Muscle layer of duodenum (tissue), 2 donors: ENCODE data around the gene GPATCH4.
A peak's percentile ranks its signal among the peaks of the same experiment; 100 is the strongest.
"Not testable (repeated sequence)": the region's sequence is repeated elsewhere in the genome, so short reads cannot be mapped to it uniquely, and the experiment has no call there.

Experiments used
- H3K27ac ChIP-seq: one replicate; pipeline ENCODE4 v1.7.0; 2013; ENCODE audit warnings: mild to moderate bottlenecking, low read length
- H3K27me3 ChIP-seq: one replicate; pipeline ENCODE4 v1.7.0; 2013; ENCODE audit warnings: low read depth, mild to moderate bottlenecking, control low read depth, low read length
- H3K36me3 ChIP-seq, 2 donors: one replicate each; pipeline ENCODE4 v1.7.0; 2013; ENCODE audit warnings: low read length in 2 of 2, control low read depth in 1 of 2, mild to moderate bottlenecking in 1 of 2; ENCODE audit not compliant: insufficient read depth in 2 of 2, control insufficient read depth in 1 of 2
- H3K4me1 ChIP-seq, 2 donors: one replicate each; pipeline ENCODE4 v1.7.0; 2013; ENCODE audit warnings: low read length in 2 of 2, mild to moderate bottlenecking in 2 of 2, control low read depth in 1 of 2, moderate library complexity in 1 of 2; ENCODE audit not compliant: insufficient read depth in 2 of 2, control insufficient read depth in 1 of 2
- H3K4me3 ChIP-seq, 2 donors: one replicate each; pipeline ENCODE4 v1.7.0; 2013; ENCODE audit warnings: low read length in 2 of 2, low read depth in 1 of 2, mild to moderate bottlenecking in 1 of 2
- H3K9me3 ChIP-seq, 2 donors: one replicate each; pipeline ENCODE4 v1.7.0; 2013; ENCODE audit warnings: low read length in 2 of 2, control low read depth in 1 of 2, mild to moderate bottlenecking in 1 of 2; ENCODE audit not compliant: control insufficient read depth in 1 of 2
- donor health status: healthy.

Gene GPATCH4

DNA sequence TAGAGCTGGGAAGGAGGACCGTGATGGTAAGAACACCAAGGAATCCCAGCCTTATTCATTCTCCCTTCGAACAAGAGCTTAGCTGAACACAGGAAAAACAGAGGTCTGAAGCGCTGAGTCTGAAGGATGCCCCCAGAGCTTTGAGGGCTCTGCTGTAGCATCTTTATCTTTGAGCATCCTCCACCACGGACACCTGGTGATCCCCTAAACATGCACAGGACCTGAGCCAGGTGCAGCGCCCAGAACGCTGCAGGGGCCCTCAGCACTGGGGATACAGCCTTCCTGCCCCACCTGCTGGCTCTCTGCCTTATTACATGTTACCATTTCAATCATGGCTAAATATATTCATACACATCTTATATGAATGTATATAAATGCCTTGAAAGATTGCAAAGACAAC is 7.7 kb upstream of the GPATCH4 start:
- H3K27ac ChIP-seq = no peak overlapping the region

DNA sequence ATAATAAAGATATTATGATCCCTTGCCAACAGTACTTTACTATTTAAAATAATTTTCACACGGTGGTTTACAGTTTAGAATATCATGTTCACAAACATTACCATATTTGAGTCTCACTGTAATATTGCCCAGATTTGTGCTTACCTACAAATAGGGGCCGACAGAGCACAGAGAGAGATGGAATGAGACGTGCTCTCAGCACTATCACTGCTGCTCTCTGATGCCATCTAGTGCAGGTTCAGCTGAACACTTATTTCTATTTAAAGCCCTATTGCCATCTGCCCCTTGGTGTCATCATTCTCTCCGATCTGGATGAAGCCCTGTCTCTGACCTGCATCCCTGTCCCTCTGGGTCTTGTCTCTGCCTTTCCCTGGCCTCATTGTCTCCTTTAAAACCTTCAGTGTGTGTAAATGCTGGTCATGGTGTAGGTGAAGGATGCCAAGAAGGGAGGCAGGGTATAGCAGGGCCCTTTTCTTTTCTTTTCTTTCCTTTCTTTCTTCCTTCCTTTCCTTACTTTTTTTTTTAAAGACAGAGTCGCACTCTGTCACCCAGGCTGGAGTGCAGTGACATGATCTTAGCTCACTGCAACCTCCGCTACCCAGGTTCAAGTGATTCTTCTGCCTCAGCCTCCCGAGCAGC is 6.9 kb upstream of the GPATCH4 start:
- no peaks in the 10 kb centered on the region for H3K9me3 ChIP-seq
- no peaks in the 10 kb centered on the region for H3K27me3 ChIP-seq
- no peak overlapping the region for H3K27ac ChIP-seq
- H3K4me1 ChIP-seq = peaks cover 0 to 4% of the 10 kb centered on the region in 2 donors
- H3K4me3 ChIP-seq = no peak overlapping the region
- no peaks in the 10 kb centered on the region for H3K36me3 ChIP-seq

More for the DNA sequence above, 7.7 kb upstream of the GPATCH4 start:
- Histone ChIP-seq H3K27me3 (no peaks in the 10 kb centered on the region), H3K9me3 (no peaks in the 10 kb centered on the region), H3K4me3 (no peak overlapping the region), H3K36me3 (no peaks in the 10 kb centered on the region), H3K4me1 (peaks cover 0 to 4% of the 10 kb centered on the region in 2 donors)

DNA sequence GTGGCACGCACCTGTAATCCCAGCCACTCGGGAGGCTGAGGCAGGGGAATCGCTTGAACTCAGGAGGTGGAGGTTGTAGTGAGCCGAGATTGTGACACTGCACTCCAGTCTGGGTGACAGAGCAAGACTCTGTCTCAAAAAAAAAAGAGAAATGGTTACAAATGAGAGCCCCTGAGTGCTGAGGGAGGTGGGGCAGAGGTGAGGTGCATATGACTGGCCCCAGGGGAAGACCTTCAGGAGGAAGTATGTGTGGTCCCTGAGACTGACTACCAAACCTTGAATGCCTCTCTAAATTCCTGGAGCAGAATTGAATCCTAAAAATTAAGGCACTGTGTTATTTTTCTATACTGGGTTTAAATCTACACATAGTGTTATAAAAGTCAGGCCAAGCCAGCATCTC is 6.1 kb upstream of the GPATCH4 start:
- H3K27ac ChIP-seq = not testable (repeated sequence)

DNA sequence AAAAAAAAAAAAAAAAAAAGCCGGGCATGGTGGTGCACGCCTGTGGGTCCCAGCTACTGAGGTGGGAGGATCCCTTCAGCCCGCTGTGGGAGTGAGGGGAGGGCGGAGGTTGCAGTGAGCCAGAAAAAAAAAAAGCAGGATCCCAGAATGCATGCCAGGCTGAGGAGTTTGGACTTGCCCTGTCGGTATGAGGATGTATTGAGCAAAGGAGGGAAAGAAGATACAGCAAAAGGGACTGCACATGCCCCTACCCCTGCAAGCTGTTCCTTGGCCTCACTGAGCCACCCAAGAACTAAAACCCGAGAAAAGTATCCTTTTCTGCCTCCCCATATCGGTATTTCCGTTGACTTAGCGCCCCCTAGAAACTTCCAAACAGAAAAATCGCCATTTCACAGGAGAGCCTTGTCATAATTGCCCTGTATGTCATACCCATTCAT is 1.3 kb upstream of the GPATCH4 start:
- Histone ChIP-seq H3K4me3 (no peak overlapping the region), H3K27ac (no peak overlapping the region), H3K9me3 (no peaks in the 10 kb centered on the region), H3K36me3 (peaks cover 9% of the 10 kb centered on the region in 2 donors), H3K4me1 (peaks cover 4 to 12% of the 10 kb centered on the region in 2 donors), H3K27me3 (no peaks in the 10 kb centered on the region)

More for the DNA sequence above, 6.1 kb upstream of the GPATCH4 start:
- not testable (repeated sequence) for H3K36me3 ChIP-seq, H3K27me3 ChIP-seq, H3K4me3 ChIP-seq, H3K9me3 ChIP-seq, H3K4me1 ChIP-seq

DNA sequence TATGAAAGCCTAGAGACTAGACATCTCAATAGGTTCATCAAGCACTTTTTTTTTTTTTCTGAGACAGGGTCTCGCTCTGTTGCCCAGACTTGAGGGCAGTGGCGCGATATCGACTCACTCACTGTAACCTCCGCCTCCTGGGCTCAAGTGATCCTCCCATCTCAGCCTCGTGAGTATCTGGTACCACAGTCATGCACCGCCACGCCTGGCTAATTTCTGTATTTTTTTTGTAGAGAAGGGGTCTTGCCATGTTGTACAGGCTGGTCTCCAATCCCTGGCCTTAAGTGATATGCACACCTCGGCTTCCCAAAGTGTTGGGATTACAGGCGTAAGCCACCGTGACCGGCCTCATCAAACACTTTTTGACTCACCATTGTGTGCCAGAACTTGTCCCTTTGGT is 613 bp upstream of the GPATCH4 start:
- Histone ChIP-seq H3K4me3 (peak overlapping the region; percentile 88 to 99), H3K4me1 (peaks cover 4 to 12% of the 10 kb centered on the region in 2 donors), H3K36me3 (peaks cover 16% of the 10 kb centered on the region in 2 donors), H3K27me3 (no peaks in the 10 kb centered on the region), H3K27ac (peak overlapping the region; percentile 88), H3K9me3 (no peaks in the 10 kb centered on the region)

DNA sequence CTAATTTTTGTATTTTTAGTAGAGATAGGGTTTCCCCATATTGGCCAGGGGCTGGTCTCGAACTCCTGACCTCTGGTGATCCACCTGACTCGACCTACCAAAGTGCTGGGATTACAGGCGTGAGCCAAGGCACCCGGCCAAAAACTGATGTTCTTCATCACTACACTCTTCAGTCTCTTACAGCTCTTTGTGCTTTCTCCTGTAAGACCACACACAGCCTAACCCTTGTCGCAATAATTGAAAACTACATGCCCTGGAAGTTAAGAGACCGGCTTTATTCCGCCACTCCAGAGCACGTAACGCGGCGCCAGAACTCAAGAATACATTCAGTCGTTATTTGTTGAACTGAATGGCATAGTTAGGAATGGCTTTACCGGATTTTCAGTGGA is 552 bp downstream of the GPATCH4 start:
- H3K27me3 ChIP-seq = no peaks in the 10 kb centered on the region
- no peaks in the 10 kb centered on the region for H3K9me3 ChIP-seq
- peaks cover 18 to 28% of the 10 kb centered on the region in 2 donors for H3K36me3 ChIP-seq
- H3K4me1 ChIP-seq = peaks cover 4 to 12% of the 10 kb centered on the region in 2 donors
- H3K4me3 ChIP-seq = peak overlapping the region; percentile 88 to 99
- H3K27ac ChIP-seq = peak overlapping the region; percentile 88

DNA sequence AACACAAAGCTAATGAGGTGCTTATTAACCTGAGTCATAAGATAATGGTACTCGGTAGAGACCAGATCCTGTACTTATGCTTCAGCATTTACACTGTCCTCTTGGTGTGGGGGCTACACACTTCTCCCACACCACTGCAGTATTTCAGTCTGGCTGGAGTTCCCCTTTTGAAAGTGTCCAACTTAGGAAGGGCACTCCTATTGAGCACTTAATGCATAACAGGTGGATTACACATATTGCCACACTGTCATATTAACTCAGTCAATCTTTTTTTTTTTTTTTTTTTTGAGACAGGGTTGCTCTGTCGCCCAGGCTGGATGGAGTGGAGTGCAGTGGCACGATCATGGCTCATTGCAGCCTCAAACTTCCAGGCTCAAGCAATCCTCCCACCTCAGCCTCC is 1.5 kb downstream of the GPATCH4 start:
- Histone ChIP-seq H3K4me1 (peaks cover 4 to 12% of the 10 kb centered on the region in 2 donors), H3K36me3 (peaks cover 24 to 37% of the 10 kb centered on the region in 2 donors), H3K27me3 (no peaks in the 10 kb centered on the region), H3K9me3 (no peaks in the 10 kb centered on the region), H3K27ac (no peak overlapping the region), H3K4me3 (no peak overlapping the region)

DNA sequence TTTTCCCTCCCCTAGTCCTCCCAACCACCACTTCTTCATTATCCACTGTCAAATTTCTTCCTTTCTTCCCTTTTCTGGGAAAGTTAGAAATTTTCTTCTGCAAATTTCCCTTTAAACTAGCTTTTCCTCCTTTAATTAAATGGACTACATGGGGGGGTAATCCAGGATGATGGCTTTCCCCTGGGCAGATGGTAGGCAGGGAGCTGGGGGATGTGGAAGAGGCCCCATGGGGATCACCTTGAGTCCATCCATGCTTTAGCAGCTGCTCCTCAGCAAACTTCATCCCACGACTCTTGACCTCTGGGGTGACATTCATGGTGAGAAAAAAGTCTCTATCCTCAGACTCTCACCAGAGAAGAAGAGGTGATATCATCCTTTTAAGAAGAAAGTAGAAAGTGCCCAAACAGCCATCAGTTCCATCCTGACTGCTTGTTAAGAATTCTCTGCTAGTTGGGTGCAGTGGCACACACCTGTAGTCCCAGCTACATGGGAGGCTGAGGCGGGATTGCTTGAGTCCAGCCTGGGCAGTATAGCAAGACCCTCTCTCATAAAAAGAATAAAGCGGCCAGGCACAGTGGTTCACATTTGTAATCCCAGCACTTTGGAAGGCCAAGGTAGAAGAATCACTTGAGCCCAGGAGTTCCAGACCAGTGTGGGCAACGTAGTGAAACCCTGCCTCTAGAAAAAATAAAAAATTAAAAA is 2.4 kb downstream of the GPATCH4 start:
- Histone ChIP-seq H3K4me1 (peaks cover 4 to 12% of the 10 kb centered on the region in 2 donors), H3K27ac (no peak overlapping the region), H3K27me3 (no peaks in the 10 kb centered on the region), H3K36me3 (peaks cover 30 to 44% of the 10 kb centered on the region in 2 donors), H3K4me3 (no peak overlapping the region), H3K9me3 (no peaks in the 10 kb centered on the region)

DNA sequence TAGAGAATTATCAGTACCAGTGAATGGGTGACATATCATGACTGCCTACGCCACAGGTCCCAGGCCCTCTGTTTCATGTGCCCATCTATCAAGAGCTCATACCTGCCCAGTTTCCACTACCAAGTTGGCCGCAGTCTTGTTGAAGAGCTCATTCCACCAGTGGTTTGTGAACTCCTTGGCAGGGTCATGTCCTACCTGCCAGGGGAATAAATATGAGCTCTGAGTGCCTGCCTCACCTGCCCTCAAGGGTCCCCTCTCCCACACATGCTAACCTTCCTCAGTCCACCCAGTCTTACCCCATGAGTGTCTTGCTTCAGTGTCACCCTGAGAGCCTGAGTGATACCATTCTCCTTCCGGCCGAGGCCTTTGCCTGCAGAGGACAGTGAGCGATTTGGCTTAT is 3.2 kb downstream of the GPATCH4 start:
- Histone ChIP-seq H3K36me3 (peaks cover 30 to 51% of the 10 kb centered on the region in 2 donors), H3K9me3 (no peaks in the 10 kb centered on the region), H3K4me3 (no peak overlapping the region), H3K4me1 (peaks cover 4 to 12% of the 10 kb centered on the region in 2 donors), H3K27me3 (no peaks in the 10 kb centered on the region), H3K27ac (no peak overlapping the region)

DNA sequence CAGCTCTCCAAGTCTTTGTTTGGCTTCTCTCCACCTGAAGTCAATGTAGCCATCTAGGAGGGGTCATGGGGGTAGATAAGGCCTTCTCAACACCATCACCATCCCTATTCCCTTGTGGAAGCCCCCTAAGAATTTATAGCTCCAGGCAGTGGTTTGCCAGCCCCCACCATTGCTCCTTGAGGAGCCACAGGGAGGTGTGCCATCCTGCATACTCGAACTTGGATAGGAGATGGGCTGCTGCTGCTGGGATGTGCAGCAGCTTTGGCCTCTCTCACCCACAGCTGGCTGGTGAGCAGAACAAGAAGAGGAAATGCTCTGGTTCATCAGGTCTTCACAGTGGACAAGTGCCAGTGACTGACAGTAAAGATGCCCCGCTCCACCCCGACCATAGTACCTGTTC is 4.9 kb downstream of the GPATCH4 start:
- Histone ChIP-seq H3K4me1 (peaks cover 9 to 13% of the 10 kb centered on the region in 2 donors), H3K36me3 (peaks cover 30 to 56% of the 10 kb centered on the region in 2 donors), H3K4me3 (no peak overlapping the region), H3K27me3 (no peaks in the 10 kb centered on the region), H3K27ac (no peak overlapping the region), H3K9me3 (no peaks in the 10 kb centered on the region)

DNA sequence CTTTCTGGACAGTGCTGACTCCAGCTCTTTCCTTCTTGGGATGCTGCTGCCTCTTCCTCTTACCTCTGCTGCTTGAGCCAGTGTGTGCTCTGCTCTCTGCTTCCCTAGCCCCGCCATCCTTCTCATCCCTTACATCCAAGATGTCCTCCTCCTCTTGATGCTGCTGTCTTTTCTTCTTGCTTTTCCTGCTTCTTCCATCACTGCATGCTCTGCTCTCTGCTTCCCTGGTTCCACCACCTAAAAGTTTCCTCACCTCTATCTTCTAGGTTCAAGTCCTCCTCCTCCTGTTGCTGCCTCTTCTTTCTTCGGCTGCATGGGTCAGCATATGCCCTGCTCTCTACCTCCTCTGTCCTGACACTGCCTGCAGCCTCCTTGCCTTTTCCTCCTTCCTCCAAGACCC is 6.3 kb downstream of the GPATCH4 start:
- Histone ChIP-seq H3K36me3 (peaks cover 30 to 56% of the 10 kb centered on the region in 2 donors), H3K27me3 (no peaks in the 10 kb centered on the region), H3K9me3 (no peaks in the 10 kb centered on the region), H3K27ac (no peak overlapping the region), H3K4me3 (no peak overlapping the region), H3K4me1 (peaks cover 8 to 10% of the 10 kb centered on the region in 2 donors)
